ENCODE measurements around the gene STK32B. TPM values are rescaled to one million over a fixed set of nuclear protein-coding genes. Genes with fewer than 3 reads are reported as not detected.

Gene STK32B
- total RNA-seq, 4 donors from 2014 or later: 1.6 to 3.4 (median 1.9) TPM

- TF ChIP-seq POLR2A (IDR thresholded peaks at IDR 0.05): no peak
- TF ChIP-seq CTCF (IDR thresholded peaks at IDR 0.05): no peak
- no peak for DNase-seq (ENCODE audit: low spot score in 2 of 2)
- 77 to 87% methylated on average over 5 of the region's 5 CpGs for WGBS, 2 donors
- intact Hi-C loops (cut with DNase I; ENCODE audit: low total_unique reads): no loop called here
- H3K4me3 ChIP-seq (ENCODE audit: low read depth, poor library complexity, severe bottlenecking): no peak overlapping the region
Measured at GRCh38 chr4:5069901-5070300, 18.6 kb downstream of the STK32B start.

- intact Hi-C loops (cut with DNase I; ENCODE audit: low total_unique reads): no loop called here
- 87 to 93% methylated on average over 1 of the region's 1 CpG for WGBS, 2 donors
Measured at GRCh38 chr4:5072948-5073347, 21.7 kb downstream of the STK32B start.

GRCh38 chr4:5078009-5078408, 26.7 kb downstream of the STK32B start:
- intact Hi-C loops (cut with DNase I; ENCODE audit: low total_unique reads): no loop called here
- DNase-seq (ENCODE audit: low spot score in 2 of 2): no peak
- TF ChIP-seq CTCF (IDR thresholded peaks at IDR 0.05) (no peak), POLR2A (IDR thresholded peaks at IDR 0.05) (no peak)
- H3K4me3 ChIP-seq (ENCODE audit: low read depth, poor library complexity, severe bottlenecking): no peak overlapping the region
- 92% methylated on average over 3 of the region's 3 CpGs for WGBS, 2 donors

More at GRCh38 chr4:5072948-5073347, 21.7 kb downstream of the STK32B start:
- H3K4me3 ChIP-seq (ENCODE audit: low read depth, poor library complexity, severe bottlenecking): no peak overlapping the region
- TF ChIP-seq CTCF (IDR thresholded peaks at IDR 0.05): no peak
- no peak for TF ChIP-seq POLR2A (IDR thresholded peaks at IDR 0.05)
- no peak for DNase-seq (ENCODE audit: low spot score in 2 of 2)

- H3K4me3 ChIP-seq (ENCODE audit: low read depth, poor library complexity, severe bottlenecking): no peak overlapping the region
- TF ChIP-seq POLR2A (IDR thresholded peaks at IDR 0.05) (no peak), CTCF (IDR thresholded peaks at IDR 0.05) (no peak)
- intact Hi-C loops (cut with DNase I; ENCODE audit: low total_unique reads): no loop called here
- DNase-seq (ENCODE audit: low spot score in 2 of 2): no peak
Measured at GRCh38 chr4:5079581-5079980, 28.3 kb downstream of the STK32B start.

- intact Hi-C loops (cut with DNase I; ENCODE audit: low total_unique reads): no loop called here
- 89 to 96% methylated on average over 2 of the region's 2 CpGs for WGBS, 2 donors
- no peak for TF ChIP-seq CTCF (IDR thresholded peaks at IDR 0.05)
- no peak for DNase-seq (ENCODE audit: low spot score in 2 of 2)
- no peak overlapping the region for H3K4me3 ChIP-seq (ENCODE audit: low read depth, poor library complexity, severe bottlenecking)
Measured at GRCh38 chr4:5081441-5081999, 30.2 kb downstream of the STK32B start.

GRCh38 chr4:5082376-5082775, 31.1 kb downstream of the STK32B start:
- intact Hi-C loops (cut with DNase I; ENCODE audit: low total_unique reads): no loop called here
- TF ChIP-seq CTCF (IDR thresholded peaks at IDR 0.05) (no peak), POLR2A (IDR thresholded peaks at IDR 0.05) (no peak)
- DNase-seq (ENCODE audit: low spot score in 2 of 2): no peak
- H3K4me3 ChIP-seq (ENCODE audit: low read depth, poor library complexity, severe bottlenecking): no peak overlapping the region
- 51 to 61% methylated on average over 2 of the region's 2 CpGs for WGBS, 2 donors

Measured in lower leg skin (tissue), 4 donors.